Measurements from ENCODE around the gene RAP2B.
A peak's percentile ranks its signal among the peaks of the same experiment; 100 is the strongest.
"Not testable (repeated sequence)": the region's sequence is repeated elsewhere in the genome, so short reads cannot be mapped to it uniquely, and the experiment has no call there.

Gene RAP2B

DNA sequence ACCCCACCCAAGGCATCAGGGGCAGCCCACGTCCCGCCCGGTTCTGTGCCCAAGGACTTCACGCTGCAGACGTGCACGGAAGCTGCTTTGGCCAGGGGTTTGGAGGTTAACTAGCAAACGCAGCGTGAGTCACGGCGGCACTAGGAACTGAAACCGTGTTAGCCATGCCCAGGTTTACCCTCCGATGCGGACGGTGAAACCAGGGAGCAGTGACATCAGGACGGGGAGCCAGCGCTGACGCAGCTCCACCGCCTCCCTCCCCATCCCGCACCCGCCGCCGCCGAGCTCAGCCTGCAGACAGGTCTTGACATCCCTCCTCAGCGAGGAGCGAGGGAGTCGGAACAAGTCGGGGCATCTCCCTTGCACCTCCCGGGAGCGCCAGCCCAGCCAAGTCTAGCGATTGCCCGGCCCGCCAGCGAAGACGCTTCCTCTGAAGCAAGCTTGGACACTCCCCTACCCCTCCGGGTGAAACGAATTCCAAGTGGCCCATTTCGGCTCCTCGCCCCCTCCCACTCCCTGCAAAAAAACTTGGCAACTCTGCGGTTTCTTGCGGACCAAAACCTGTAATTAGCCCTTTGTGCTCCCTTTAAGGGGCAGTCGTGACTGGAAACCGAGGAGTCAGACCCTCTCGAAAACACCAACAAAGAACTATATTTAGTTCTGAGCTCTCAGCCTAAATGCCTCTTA lies 1.4 kb upstream of the RAP2B start:
- peak; percentile 65 to 66 for DNase-seq

GRCh38 chr3:153161138-153161713 lies 800 bp upstream of the RAP2B start:
- DNase-seq: peak; percentile 86 to 89

- peak; percentile 30 to 32 for DNase-seq
Observed at GRCh38 chr3:153162513-153163392, 727 bp downstream of the RAP2B start.

- DNase-seq: no peak
Observed at GRCh38 chr3:153163393-153163724, 1.3 kb downstream of the RAP2B start.

- DNase-seq: no peak
Observed at GRCh38 chr3:153163756-153164550, 1.9 kb downstream of the RAP2B start.

DNA sequence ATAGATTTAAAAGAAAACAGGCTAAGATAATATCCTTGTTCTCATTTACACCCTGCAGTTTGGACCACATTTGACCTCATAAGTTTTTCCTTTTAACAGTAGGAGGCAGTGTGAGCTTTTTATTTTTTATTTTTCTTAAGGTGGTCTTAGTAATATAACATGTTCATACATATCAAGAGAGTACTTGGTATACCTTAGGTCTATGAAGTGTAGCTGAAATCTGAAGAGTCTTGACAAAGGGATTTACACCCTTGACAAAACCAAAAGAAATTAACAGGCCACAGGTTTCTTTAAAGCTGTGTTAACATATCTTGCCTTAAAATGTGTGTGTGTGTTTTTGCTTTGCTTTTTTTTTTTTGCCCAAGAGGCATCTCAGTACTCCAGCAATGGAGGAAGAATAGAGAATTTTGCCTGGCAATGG lies 3.2 kb downstream of the RAP2B start:
- no peak for DNase-seq

DNA sequence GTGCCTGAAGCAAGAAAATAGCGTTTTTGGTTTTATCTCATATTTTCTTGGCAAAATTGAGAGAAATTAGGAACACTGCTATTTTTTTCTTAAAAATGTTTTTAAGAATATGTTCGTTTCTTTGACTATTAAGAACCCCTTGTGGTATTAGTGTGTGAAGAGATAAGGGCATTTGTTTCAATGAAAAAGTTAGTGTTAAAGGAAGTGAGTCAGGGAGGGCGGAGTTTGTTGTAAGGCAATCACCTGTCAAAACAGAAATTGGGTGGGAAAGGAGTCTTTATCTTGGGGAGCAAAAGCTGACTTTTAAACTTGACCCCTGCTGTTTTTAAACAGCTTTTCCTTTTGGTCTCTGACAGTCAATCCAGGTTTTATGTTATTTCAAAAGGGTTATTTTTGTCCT lies 4.2 kb downstream of the RAP2B start:
- DNase-seq: peak; percentile 26 to 44

DNA sequence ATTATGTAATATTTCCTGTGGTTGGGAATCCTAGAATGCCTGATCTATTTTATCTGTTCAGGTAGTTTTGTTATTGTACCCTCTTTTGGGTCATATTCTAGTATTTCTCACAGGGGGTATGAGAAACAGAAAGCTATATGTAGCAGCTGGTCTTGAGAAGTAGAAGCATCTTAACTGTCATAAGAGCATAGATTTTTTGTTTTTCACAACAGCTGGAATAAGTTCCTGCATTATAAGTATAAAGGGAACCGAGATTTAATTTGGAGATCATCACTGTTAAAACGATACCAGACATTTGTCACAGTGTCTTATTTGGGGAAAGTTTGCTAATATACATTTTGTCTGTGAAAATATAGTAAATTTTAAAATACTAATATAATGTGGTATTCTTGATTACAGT lies 4.8 kb downstream of the RAP2B start:
- DNase-seq: no peak

DNA sequence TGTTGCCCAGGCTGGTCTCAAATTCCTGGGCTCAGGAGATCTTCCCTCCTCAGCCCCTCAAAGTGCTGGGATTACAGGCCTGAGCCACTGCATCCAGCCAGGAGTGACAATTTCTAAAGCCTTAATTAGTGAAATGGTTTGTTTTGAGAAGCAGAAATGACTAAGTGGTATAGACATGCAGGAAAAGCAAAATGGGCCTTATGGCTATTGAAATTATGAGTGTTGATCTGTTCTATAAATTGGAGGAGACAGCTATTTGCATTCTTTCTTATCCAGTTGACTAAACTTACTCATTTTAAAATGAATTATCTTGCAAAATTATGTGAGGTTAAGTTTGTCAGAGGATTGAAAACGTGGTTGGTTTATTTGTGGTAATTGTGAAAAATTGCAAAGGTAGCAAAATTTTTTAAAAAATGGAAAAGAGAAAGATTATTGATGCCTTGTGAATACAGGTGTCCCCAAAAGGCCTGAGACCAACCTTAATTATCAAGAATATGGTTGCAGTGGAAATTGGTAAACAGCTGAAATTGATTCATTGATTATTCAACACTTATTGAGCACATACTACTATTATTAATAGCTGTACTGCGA lies 7.9 kb downstream of the RAP2B start:
- no peak for DNase-seq

DNA sequence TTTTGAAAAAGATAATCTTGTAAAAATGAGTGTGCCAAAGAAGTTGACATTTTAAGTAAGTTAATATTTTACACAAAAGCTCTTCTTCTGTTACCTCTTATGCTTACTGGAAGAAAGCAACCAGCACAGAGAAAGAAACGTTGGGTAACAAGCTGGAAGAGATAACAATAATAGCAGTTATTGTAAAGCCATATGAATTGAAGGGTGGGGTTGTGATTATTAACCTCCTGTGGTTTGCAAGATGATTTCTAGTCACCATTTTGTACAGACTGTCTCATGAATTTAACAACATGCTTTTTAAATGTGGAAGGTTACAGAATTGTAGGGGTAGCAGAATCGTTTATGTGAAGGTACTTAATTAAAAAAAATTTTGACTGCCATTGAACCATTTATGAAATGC lies 9.2 kb downstream of the RAP2B start:
- DNase-seq: no peak

GRCh38 chr3:153171918-153172317 lies 9.9 kb downstream of the RAP2B start:
- DNase-seq: no peak

GRCh38 chr3:153172796-153173757 lies 11.1 kb downstream of the RAP2B start:
- DNase-seq: no peak

DNA sequence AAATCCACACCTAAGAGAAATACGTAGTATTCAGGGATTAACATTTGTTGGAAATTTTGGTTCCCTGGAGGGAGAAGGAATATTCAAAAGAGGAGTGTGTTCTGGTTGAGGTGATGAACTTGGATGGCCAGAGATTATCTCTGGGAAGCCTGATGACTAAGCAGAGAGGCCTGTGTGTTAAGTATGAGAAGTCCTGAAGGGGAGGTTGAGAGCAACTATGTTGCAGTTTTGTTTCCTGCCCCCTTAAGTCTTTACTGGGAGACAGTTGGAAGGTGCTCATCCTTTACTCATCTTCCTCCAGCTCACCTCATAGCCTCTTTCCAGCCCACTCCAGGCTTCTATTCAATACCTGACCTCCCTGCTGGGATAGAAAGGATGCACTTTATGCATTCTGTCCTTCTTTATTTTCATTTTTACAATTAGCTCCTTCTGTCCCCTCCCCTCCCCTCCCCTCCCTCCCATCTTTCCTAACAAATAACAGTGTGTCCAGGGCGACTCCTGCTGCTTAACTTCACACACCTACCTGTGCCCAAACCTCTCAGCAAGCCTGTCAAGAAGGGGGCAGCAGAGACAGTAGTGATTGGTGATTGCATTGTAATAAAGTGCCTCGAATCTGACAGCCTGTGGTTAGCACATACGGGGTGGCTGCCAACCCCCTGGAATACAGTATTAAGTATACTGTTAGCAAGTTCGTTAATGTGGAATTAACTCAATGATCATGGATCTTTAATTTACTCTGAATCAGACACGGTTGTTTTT lies 11.9 kb downstream of the RAP2B start:
- DNase-seq: no peak

- DNase-seq: no peak
Observed at GRCh38 chr3:153176197-153176596, 14.2 kb downstream of the RAP2B start.

GRCh38 chr3:153180860-153181372 lies 18.9 kb downstream of the RAP2B start:
- DNase-seq: no peak

- DNase-seq: no peak
Observed at GRCh38 chr3:153182501-153183293, 20.7 kb downstream of the RAP2B start.

DNA sequence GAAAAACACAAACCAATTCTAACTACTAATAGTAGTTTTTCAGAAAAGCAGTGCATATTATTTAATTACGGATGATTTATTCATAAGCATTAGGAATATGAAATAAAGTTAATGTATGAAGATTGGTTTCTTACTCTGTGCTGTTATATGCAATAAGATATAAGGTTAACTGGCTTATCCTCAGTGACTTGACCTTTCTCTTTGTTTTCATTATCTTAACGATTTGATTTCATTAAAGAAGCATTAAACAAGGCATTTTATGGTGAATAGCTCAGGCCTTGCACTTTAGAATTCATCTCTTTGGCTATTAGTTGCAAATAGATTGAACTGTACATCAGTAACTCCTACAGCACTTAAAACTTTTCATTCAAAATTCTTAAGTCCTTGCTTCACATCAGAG lies 28.9 kb downstream of the RAP2B start:
- no peak for DNase-seq

DNA sequence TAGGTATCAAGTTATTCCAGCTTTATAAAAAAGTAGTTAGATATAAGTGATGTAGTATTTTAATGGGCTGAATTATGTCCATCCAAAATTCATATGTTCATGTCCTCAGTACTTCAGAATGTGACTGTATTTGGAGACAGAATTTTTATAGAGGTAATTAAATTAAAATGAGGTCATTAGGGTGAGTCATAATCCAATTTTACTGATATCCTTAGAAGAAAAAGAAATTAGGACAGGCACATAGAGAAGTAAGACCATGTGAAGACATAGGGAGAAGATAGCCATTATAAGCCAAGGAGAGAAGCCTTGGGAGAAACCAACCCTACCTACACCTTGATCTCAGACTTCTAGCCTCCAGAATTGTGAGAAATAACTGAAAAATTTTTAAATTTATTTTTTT lies 30.3 kb downstream of the RAP2B start:
- DNase-seq: no peak

- not testable (repeated sequence) for DNase-seq
Observed at GRCh38 chr3:153193786-153194476, 31.9 kb downstream of the RAP2B start.
